WTC11 (cell line): Measurements from ENCODE around the gene S1PR1. TPM values are rescaled to one million over a fixed set of nuclear protein-coding genes. Genes with fewer than 3 reads are reported as not detected.

ENCODE experiments used
- ATAC-seq: fragments of 200-7000 bp; cut with Tn5 transposase; 2 replicates; pipeline ENCODE4 v1.10.0; 2021; ENCODE audit warnings: mild to moderate bottlenecking, moderate library complexity
- CTCF ChIA-PET: fragments of 300-600 bp; sonication (Branson Sonifier 250); formaldehyde crosslinking; loops from one replicate; lab custom pipeline; 2021; ENCODE audit warnings: antibody characterized with exemption; lab: Charles Lee
- POLR2A ChIA-PET: fragments of 350-600 bp; sonication (Branson Sonifier 250); formaldehyde crosslinking; loops from one replicate; lab custom pipeline; 2021; ENCODE audit warnings: antibody characterized with exemption; lab: Charles Lee
- DNase-seq: peaks from one replicate; pipeline ENCODE4 v3.0.0; 2021; ENCODE audit warnings: low spot score
- H3K27ac Mint-ChIP-seq: 2 replicates; pipeline ENCODE4 v1.8.0; 2021; ENCODE audit warnings: mixed read lengths
- H3K27me3 Mint-ChIP-seq: 2 replicates; pipeline ENCODE4 v1.8.0; 2021; ENCODE audit warnings: low read depth, mild to moderate bottlenecking, moderate library complexity, mixed read lengths
- H3K36me3 Mint-ChIP-seq: 2 replicates; pipeline ENCODE4 v1.8.0; 2021; ENCODE audit warnings: mixed read lengths
- H3K4me1 Mint-ChIP-seq: 2 replicates; pipeline ENCODE4 v1.8.0; 2022; ENCODE audit warnings: mixed read lengths
- H3K4me3 Mint-ChIP-seq: 2 replicates; pipeline ENCODE4 v1.8.0; 2021; ENCODE audit warnings: mild to moderate bottlenecking, moderate library complexity, mixed read lengths
- H3K9me3 Mint-ChIP-seq: 2 replicates; pipeline ENCODE4 v1.8.0; 2021; ENCODE audit warnings: mixed read lengths
- ARID4B ChIP-seq: sonication (generic); formaldehyde crosslinking; IDR thresholded peaks from 2 replicates; pipeline ENCODE4 v1.8.0; 2023; ENCODE audit warnings: missing genetic modification reagents, mild to moderate bottlenecking, borderline replicate concordance
- CDX4 ChIP-seq: fragments of 250-450 bp; sonication (Bioruptor Pico); IDR thresholded peaks from 2 replicates; pipeline ENCODE4 v1.9.0; 2021; ENCODE audit warnings: moderate library complexity, mild to moderate bottlenecking, inconsistent platforms, borderline replicate concordance
- CTCF ChIP-seq: fragments of 200-600 bp; IDR thresholded peaks from 2 replicates; pipeline ENCODE4 v1.8.0; 2022; ENCODE audit warnings: antibody characterized with exemption
- E2F5 ChIP-seq: sonication (generic); formaldehyde crosslinking; IDR thresholded peaks from 2 replicates; pipeline ENCODE4 v1.8.1; 2022; ENCODE audit warnings: mild to moderate bottlenecking, moderate library complexity, missing genetic modification reagents
- MXD4 ChIP-seq: fragments of 250-450 bp; sonication (Bioruptor Pico); IDR thresholded peaks from 2 replicates; pipeline ENCODE4 v1.8.0; 2021; ENCODE audit warnings: mild to moderate bottlenecking, moderate library complexity, borderline replicate concordance
- OVOL2 ChIP-seq: fragments of 250-450 bp; sonication (Bioruptor Pico); IDR thresholded peaks from 2 replicates; pipeline ENCODE4 v1.9.0; 2021; ENCODE audit warnings: mild to moderate bottlenecking, borderline replicate concordance
- PRDM15 ChIP-seq: sonication (generic); formaldehyde crosslinking; IDR thresholded peaks from 2 replicates; pipeline ENCODE4 v1.8.0; 2022; ENCODE audit warnings: missing genetic modification reagents
- USF2 ChIP-seq: sonication (generic); formaldehyde crosslinking; IDR thresholded peaks from 2 replicates; pipeline ENCODE4 v1.8.1; 2023; ENCODE audit warnings: mild to moderate bottlenecking, missing genetic modification reagents, moderate library complexity
- ZNF138 ChIP-seq: sonication (generic); formaldehyde crosslinking; conservative IDR thresholded peaks from 2 replicates; pipeline ENCODE4 v1.8.1; 2022; ENCODE audit warnings: mild to moderate bottlenecking, moderate library complexity, missing genetic modification reagents
- ZNF396 ChIP-seq: fragments of 250-450 bp; sonication (Bioruptor Pico); IDR thresholded peaks from 2 replicates; pipeline ENCODE4 v1.8.0; 2021; ENCODE audit warnings: mild to moderate bottlenecking, moderate library complexity, borderline replicate concordance
- ZNF423 ChIP-seq: fragments of 250-450 bp; sonication (Bioruptor Pico); IDR thresholded peaks from 2 replicates; pipeline ENCODE4 v2.1.2; 2022; ENCODE audit warnings: mild to moderate bottlenecking, moderate library complexity
- total RNA-seq: library from RNA; stranded (reverse); gene quantifications from 3 replicates; pipeline ENCODE4 v1.2.3, GENCODE V29; 2021

S1PR1 gene
- total RNA-seq, 1 experiment from 2014 or later = 3.2 TPM

- no peak overlapping the region for H3K27ac Mint-ChIP-seq
- POLR2A ChIA-PET = no interaction called here
- H3K9me3 Mint-ChIP-seq = no peaks in the 10 kb centered on the region
- H3K27me3 Mint-ChIP-seq = no peaks in the 10 kb centered on the region
- CTCF ChIA-PET = no interaction called here
- no peak for TF ChIP-seq ARID4B (CRISPR knock-in tag)
- TF ChIP-seq ZNF138 = no peak
- no peak for ATAC-seq
- no peaks in the 10 kb centered on the region for H3K36me3 Mint-ChIP-seq
- H3K4me3 Mint-ChIP-seq = no peak overlapping the region
- DNase-seq = no peak
- H3K4me1 Mint-ChIP-seq = peaks cover 9% of the 10 kb centered on the region
Measured at GRCh38 chr1:101221945-101222429, 14.8 kb upstream of the S1PR1 start.

- H3K4me3 Mint-ChIP-seq = no peak overlapping the region
- DNase-seq = no peak
- no peaks in the 10 kb centered on the region for H3K27me3 Mint-ChIP-seq
- no peaks in the 10 kb centered on the region for H3K36me3 Mint-ChIP-seq
- CTCF ChIA-PET = no interaction called here
- POLR2A ChIA-PET = interaction anchor here (0.6 kb wide), 1 partner anchor 25 kb away, joined by 6 read pairs; no protein-coding TSS in a partner anchor
- TF ChIP-seq OVOL2 (CRISPR knock-in tag) = no peak
- no peak for TF ChIP-seq CDX4 (CRISPR knock-in tag)
- TF ChIP-seq ZNF396 (CRISPR knock-in tag) = no peak
- TF ChIP-seq ZNF423 = no peak
- no peak for TF ChIP-seq MXD4 (CRISPR knock-in tag)
- no peak for TF ChIP-seq USF2 (CRISPR knock-in tag)
- no peak for TF ChIP-seq PRDM15 (CRISPR knock-in tag)
- TF ChIP-seq E2F5 (CRISPR knock-in tag) = no peak
- TF ChIP-seq CTCF = no peak
- no peak overlapping the region for H3K27ac Mint-ChIP-seq
- H3K9me3 Mint-ChIP-seq = no peaks in the 10 kb centered on the region
- H3K4me1 Mint-ChIP-seq = no peaks in the 10 kb centered on the region
- ATAC-seq = no peak
Measured at GRCh38 chr1:101227837-101228236, 9.0 kb upstream of the S1PR1 start.
